SK-N-SH (cell line): ENCODE data around the gene SAMD4B. TPM values are rescaled to one million over a fixed set of nuclear protein-coding genes. Genes with fewer than 3 reads are reported as not detected.
"Not testable (repeated sequence)": the region's sequence is repeated elsewhere in the genome, so short reads cannot be mapped to it uniquely, and the experiment has no call there.

Source experiments
- CTCF ChIA-PET: fragments of 300-600, 350-600 bp; formaldehyde crosslinking; extraction: SDS; loops from one replicate; lab custom pipeline; 2021; lab: Yijun Ruan, JAX
- POLR2A ChIA-PET: fragments of 350-600 bp; sonication (Branson Sonifier 250); formaldehyde crosslinking; extraction: SDS; loops from one replicate; lab custom pipeline; 2020; ENCODE audit warnings: antibody characterized with exemption, inconsistent platforms; lab: Yijun Ruan, JAX
- DNase-seq: peaks from one replicate; pipeline ENCODE4 v3.0.0; 2012
- H2AFZ ChIP-seq: fragments of 200-600 bp; sonication (generic); 2 replicates; pipeline ENCODE4 v1.8.1; 2016; ENCODE audit warnings: antibody characterized with exemption, mild to moderate bottlenecking, low read depth
- H3F3A ChIP-seq: fragments of 200-600 bp; sonication (generic); replicated peaks from 2 replicates; pipeline ENCODE3; 2016; ENCODE audit warnings: antibody characterized with exemption, mild to moderate bottlenecking; ENCODE audit not compliant: insufficient read depth
- H3K27ac ChIP-seq, 2 experiments: fragments of 200-500 bp in 1 of 2; fragments of 200-600 bp in 1 of 2; sonication (Bioruptor generic) in 1 of 2; sonication (generic), shearing (Covaris generic) in 1 of 2; 2 replicates each; pipeline versions ENCODE4 v1.5.1 to v1.6.1; 2014 to 2016; ENCODE audit warnings: low read depth in 2 of 2, inconsistent platforms in 1 of 2, low read length in 1 of 2, mild to moderate bottlenecking in 1 of 2, mixed read lengths in 1 of 2
- H3K27me3 ChIP-seq: fragments of 200-600 bp; sonication (generic), shearing (Covaris generic); 2 replicates; pipeline ENCODE4 v1.6.1; 2016; ENCODE audit warnings: mixed run types; ENCODE audit not compliant: insufficient read depth
- H3K36me3 ChIP-seq, 2 experiments: fragments of 200-500 bp in 1 of 2; fragments of 200-600 bp in 1 of 2; sonication (Bioruptor generic) in 1 of 2; sonication (generic) in 1 of 2; replicated peaks in 1 of 2; 2 replicates each; pipeline versions ENCODE3 to v1.5.1; 2014 to 2016; ENCODE audit warnings: low read length in 1 of 2, mild to moderate bottlenecking in 1 of 2; ENCODE audit not compliant: insufficient read depth in 2 of 2, control insufficient read depth in 1 of 2
- H3K4me1 ChIP-seq, 2 experiments: fragments of 200-500 bp in 1 of 2; fragments of 200-600 bp in 1 of 2; sonication (Bioruptor generic) in 1 of 2; sonication (generic), shearing (Covaris generic) in 1 of 2; 2 replicates each; pipeline versions ENCODE4 v1.5.1 to v1.6.1; 2014 to 2016; ENCODE audit warnings: low read depth in 1 of 2, low read length in 1 of 2, mixed run types in 1 of 2; ENCODE audit not compliant: insufficient read depth in 2 of 2, control insufficient read depth in 1 of 2
- H3K4me2 ChIP-seq: fragments of 200-600 bp; sonication (generic), shearing (Covaris generic); 2 replicates; pipeline ENCODE4 v1.6.1; 2017; ENCODE audit warnings: mixed run types
- H3K4me3 ChIP-seq, 2 experiments: fragments of 200-500 bp in 1 of 2; fragments of 200-600 bp in 1 of 2; sonication (Bioruptor generic) in 1 of 2; sonication (generic), shearing (Covaris generic) in 1 of 2; 2 replicates each; pipeline versions ENCODE4 v1.5.1 to v1.8.1; 2014 to 2016; ENCODE audit warnings: low read depth in 2 of 2, inconsistent platforms in 1 of 2, low read length in 1 of 2, mild to moderate bottlenecking in 1 of 2, mixed read lengths in 1 of 2, moderate library complexity in 1 of 2
- H3K79me2 ChIP-seq: fragments of 200-600 bp; sonication (generic); 2 replicates; pipeline ENCODE4 v1.8.1; 2017; ENCODE audit warnings: mild to moderate bottlenecking; ENCODE audit not compliant: insufficient read depth
- H3K9ac ChIP-seq: fragments of 200-600 bp; sonication (generic); 2 replicates; pipeline ENCODE4 v1.6.1; 2017; ENCODE audit warnings: mixed run types
- H3K9me2 ChIP-seq: fragments of 200-600 bp; sonication (generic); 2 replicates; pipeline ENCODE4 v1.6.1; 2017; ENCODE audit warnings: mixed run types
- H3K9me3 ChIP-seq: fragments of 200-600 bp; sonication (generic); 2 replicates; pipeline ENCODE4 v1.6.1; 2017; ENCODE audit warnings: mixed run types, mild to moderate bottlenecking, moderate library complexity
- H4K20me1 ChIP-seq: fragments of 200-600 bp; sonication (generic); 2 replicates; pipeline ENCODE4 v1.6.1; 2017; ENCODE audit warnings: mild to moderate bottlenecking, mixed run types; ENCODE audit not compliant: insufficient read depth
- ELF1 ChIP-seq: IDR thresholded peaks from 2 replicates; pipeline ENCODE4 v1.4.0; 2012
- EP300 ChIP-seq, 2 experiments: IDR thresholded peaks; 2 replicates each; pipeline versions ENCODE4 v1.4.0 to v1.6.1; 2012; ENCODE audit warnings: borderline replicate concordance in 1 of 2, low read depth in 1 of 2, low read length in 1 of 2
- FOSL2 ChIP-seq: IDR thresholded peaks from 2 replicates; pipeline ENCODE4 v1.4.0; 2012; ENCODE audit warnings: low read depth, mild to moderate bottlenecking, moderate library complexity, borderline replicate concordance
- GATA2 ChIP-seq: sonication (generic); formaldehyde crosslinking; IDR thresholded peaks from 2 replicates; pipeline ENCODE4 v1.5.0; 2020; ENCODE audit warnings: mild to moderate bottlenecking, missing genetic modification reagents
- JUND ChIP-seq: IDR thresholded peaks from 2 replicates; pipeline ENCODE4 v1.4.0; 2012
- MEF2A ChIP-seq: IDR thresholded peaks from 2 replicates; pipeline ENCODE4 v1.4.0; 2012; ENCODE audit warnings: low read depth, borderline replicate concordance
- NRF1 ChIP-seq: IDR thresholded peaks from 2 replicates; pipeline ENCODE4 v1.6.1; 2012; ENCODE audit warnings: low read depth, mild to moderate bottlenecking, low read length
- POLR2AphosphoS5 ChIP-seq: IDR thresholded peaks from 2 replicates; pipeline ENCODE4 v1.6.1; 2012; ENCODE audit warnings: low read depth, low read length
- RAD21 ChIP-seq: IDR thresholded peaks from 2 replicates; pipeline ENCODE4 v1.6.1; 2012; ENCODE audit warnings: mild to moderate bottlenecking, low read length
- SIN3A ChIP-seq: IDR thresholded peaks from 2 replicates; pipeline ENCODE4 v1.6.1; 2012; ENCODE audit warnings: low read depth, mild to moderate bottlenecking, low read length, moderate library complexity, borderline replicate concordance
- SMC3 ChIP-seq: IDR thresholded peaks from 2 replicates; pipeline ENCODE4 v1.6.1; 2012; ENCODE audit warnings: low read depth, low read length, improper control_type of control experiment
- TAF1 ChIP-seq: IDR thresholded peaks from 2 replicates; pipeline ENCODE4 v1.6.1; 2012; ENCODE audit warnings: low read depth, mild to moderate bottlenecking, low read length, moderate library complexity, borderline replicate concordance
- TCF12 ChIP-seq: IDR thresholded peaks from 2 replicates; pipeline ENCODE4 v1.4.0; 2012
- TEAD4 ChIP-seq: IDR thresholded peaks from 2 replicates; pipeline ENCODE4 v1.4.0; 2012; ENCODE audit warnings: mild to moderate bottlenecking, borderline replicate concordance; ENCODE audit not compliant: insufficient read depth
- YY1 ChIP-seq: IDR thresholded peaks from 2 replicates; pipeline ENCODE4 v1.4.0; 2012; ENCODE audit warnings: low read depth, mild to moderate bottlenecking
- WGBS: methylation state at CpG from one replicate; pipeline ENCODE4 v1.1.6; 2017; ENCODE audit warnings: low lambda C conversion rate; 5-methylcytosine and 5-hydroxymethylcytosine counted together
- polyA plus RNA-seq, 3 experiments: library from polyadenylated mRNA; depleted of rRNA; stranded (reverse); fragments of >200 nt; gene quantifications; 2 replicates each; pipeline ENCODE4 v1.2.3, GENCODE V29; 2012
- TF ChIP-seq, protein P1 (sequence below): IDR thresholded peaks from 2 replicates; pipeline ENCODE4 v1.4.0; 2012; ENCODE audit warnings: low read depth, borderline replicate concordance
- TF ChIP-seq, protein P2 (sequence below): fragments of 150-350 bp; IDR thresholded peaks from 2 replicates; pipeline ENCODE4 v1.6.1; 2017; ENCODE audit warnings: antibody characterized with exemption, low read length, low read depth, borderline replicate concordance
- TF ChIP-seq, protein P3 (sequence below): IDR thresholded peaks from 2 replicates; pipeline ENCODE4; 2012
- TF ChIP-seq, protein P4 (sequence below): fragments of 200-600 bp; sonication (generic); IDR thresholded peaks from 2 replicates; pipeline ENCODE4 v1.6.1; 2017; ENCODE audit warnings: antibody characterized with exemption, mild to moderate bottlenecking, moderate library complexity

The SAMD4B gene
- polyA plus RNA-seq, 1 of the 3 experiments (the other 2 are of a cell fraction), result 83.0 TPM

DNA sequence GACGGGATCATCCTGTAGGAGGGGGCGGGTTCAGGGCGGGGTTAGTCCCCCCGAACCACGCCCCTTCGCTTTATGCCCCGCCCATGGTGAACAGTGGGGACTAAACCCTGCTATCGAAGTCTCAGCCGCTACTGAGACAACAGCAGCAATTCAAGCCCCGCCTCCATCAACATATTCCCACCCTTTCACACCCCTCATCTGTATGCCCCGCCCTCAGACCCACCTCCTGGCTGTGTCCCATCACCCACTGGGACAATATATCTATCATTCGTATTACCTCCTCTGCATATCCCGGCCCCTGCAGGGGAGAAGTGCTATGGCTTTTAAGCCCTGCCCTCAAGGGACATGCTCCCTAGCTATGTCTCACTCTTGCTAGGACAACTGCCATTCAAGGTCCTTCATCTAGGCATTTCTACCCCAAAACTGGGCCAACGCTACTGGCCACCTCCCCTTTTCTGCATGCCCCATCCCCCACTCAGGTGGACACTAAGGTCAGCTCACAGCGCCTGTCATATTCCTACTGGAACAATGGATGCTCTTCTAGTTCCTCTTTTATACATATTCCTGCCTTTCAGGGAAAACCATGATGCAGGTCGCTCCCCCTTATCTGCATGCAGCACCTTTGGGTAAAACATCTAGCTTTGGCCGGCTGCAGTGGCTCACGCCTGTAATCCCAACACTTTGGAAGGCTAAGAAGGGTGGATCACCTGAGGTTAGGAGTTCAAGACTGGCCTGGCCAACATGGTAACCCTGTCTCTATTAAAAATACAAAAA is 33.5 kb upstream of the SAMD4B start:
- POLR2A ChIA-PET, result no interaction called here
- H2AFZ ChIP-seq, result no peak overlapping the region
- no peak overlapping the region for H3K9ac ChIP-seq
- no peaks in the 10 kb centered on the region for H3K79me2 ChIP-seq
- H4K20me1 ChIP-seq, result no peaks in the 10 kb centered on the region
- no peak for TF ChIP-seq JUND
- no peak for TF ChIP-seq MEF2A
- TF ChIP-seq ELF1, result no peak
- no peak for TF ChIP-seq YY1
- no peak for TF ChIP-seq EP300 (IDR thresholded peaks at IDR 0.05; ENCODE audit: borderline replicate concordance in 1 of 2, low read depth in 1 of 2, low read length in 1 of 2)
- TF ChIP-seq, protein P1, sequence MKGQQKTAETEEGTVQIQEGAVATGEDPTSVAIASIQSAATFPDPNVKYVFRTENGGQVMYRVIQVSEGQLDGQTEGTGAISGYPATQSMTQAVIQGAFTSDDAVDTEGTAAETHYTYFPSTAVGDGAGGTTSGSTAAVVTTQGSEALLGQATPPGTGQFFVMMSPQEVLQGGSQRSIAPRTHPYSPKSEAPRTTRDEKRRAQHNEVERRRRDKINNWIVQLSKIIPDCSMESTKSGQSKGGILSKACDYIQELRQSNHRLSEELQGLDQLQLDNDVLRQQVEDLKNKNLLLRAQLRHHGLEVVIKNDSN, result no peak
- TF ChIP-seq, protein P2, sequence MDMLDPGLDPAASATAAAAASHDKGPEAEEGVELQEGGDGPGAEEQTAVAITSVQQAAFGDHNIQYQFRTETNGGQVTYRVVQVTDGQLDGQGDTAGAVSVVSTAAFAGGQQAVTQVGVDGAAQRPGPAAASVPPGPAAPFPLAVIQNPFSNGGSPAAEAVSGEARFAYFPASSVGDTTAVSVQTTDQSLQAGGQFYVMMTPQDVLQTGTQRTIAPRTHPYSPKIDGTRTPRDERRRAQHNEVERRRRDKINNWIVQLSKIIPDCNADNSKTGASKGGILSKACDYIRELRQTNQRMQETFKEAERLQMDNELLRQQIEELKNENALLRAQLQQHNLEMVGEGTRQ, result no peak
- no peak for TF ChIP-seq SIN3A
- TF ChIP-seq TEAD4, result no peak
- TF ChIP-seq FOSL2, result no peak
- TF ChIP-seq, protein P3, sequence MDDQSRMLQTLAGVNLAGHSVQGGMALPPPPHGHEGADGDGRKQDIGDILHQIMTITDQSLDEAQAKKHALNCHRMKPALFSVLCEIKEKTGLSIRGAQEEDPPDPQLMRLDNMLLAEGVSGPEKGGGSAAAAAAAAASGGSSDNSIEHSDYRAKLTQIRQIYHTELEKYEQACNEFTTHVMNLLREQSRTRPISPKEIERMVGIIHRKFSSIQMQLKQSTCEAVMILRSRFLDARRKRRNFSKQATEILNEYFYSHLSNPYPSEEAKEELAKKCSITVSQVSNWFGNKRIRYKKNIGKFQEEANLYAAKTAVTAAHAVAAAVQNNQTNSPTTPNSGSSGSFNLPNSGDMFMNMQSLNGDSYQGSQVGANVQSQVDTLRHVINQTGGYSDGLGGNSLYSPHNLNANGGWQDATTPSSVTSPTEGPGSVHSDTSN, result no peak
- TF ChIP-seq, protein P4, sequence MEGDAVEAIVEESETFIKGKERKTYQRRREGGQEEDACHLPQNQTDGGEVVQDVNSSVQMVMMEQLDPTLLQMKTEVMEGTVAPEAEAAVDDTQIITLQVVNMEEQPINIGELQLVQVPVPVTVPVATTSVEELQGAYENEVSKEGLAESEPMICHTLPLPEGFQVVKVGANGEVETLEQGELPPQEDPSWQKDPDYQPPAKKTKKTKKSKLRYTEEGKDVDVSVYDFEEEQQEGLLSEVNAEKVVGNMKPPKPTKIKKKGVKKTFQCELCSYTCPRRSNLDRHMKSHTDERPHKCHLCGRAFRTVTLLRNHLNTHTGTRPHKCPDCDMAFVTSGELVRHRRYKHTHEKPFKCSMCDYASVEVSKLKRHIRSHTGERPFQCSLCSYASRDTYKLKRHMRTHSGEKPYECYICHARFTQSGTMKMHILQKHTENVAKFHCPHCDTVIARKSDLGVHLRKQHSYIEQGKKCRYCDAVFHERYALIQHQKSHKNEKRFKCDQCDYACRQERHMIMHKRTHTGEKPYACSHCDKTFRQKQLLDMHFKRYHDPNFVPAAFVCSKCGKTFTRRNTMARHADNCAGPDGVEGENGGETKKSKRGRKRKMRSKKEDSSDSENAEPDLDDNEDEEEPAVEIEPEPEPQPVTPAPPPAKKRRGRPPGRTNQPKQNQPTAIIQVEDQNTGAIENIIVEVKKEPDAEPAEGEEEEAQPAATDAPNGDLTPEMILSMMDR, result no peak
- no peak for TF ChIP-seq SMC3
- TF ChIP-seq NRF1, result no peak
- no peak for TF ChIP-seq RAD21
- TF ChIP-seq TAF1, result no peak
- no peak for TF ChIP-seq POLR2AphosphoS5
- TF ChIP-seq GATA2 (CRISPR knock-in tag), result no peak
- TF ChIP-seq TCF12, result no peak
- no peaks in the 10 kb centered on the region for H3K4me1 ChIP-seq
- no peaks in the 10 kb centered on the region for H3F3A ChIP-seq
- H3K9me3 ChIP-seq, result no peaks in the 10 kb centered on the region
- H3K27ac ChIP-seq, result no peak overlapping the region
- no peaks in the 10 kb centered on the region for H3K9me2 ChIP-seq
- peak; percentile 58 for DNase-seq
- no peaks in the 10 kb centered on the region for H3K27me3 ChIP-seq
- H3K4me2 ChIP-seq, result no peak overlapping the region
- CTCF ChIA-PET, result no interaction called here
- peaks cover 0 to 2% of the 10 kb centered on the region in 2 experiments for H3K36me3 ChIP-seq
- 90% methylated on average over 18 of the region's 18 CpGs for WGBS
- no peak overlapping the region for H3K4me3 ChIP-seq

DNA sequence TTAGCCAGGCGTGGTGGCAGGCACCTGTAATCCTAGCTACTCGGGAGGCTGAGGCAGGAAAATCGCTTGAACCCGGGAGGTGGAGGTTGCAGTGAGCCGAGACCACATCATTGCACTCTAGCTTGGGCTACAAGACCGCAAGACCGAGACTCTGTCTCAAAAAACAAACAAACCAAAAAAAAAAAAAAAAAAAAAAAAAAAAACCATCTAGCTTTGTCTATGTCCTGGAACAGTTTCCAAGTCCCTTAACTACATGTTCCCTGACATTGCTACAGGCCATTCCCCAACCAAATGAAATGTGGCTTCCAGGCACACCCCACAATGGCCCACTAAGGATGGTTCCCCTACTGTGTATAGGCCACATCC is 32.9 kb upstream of the SAMD4B start:
- H3K27me3 ChIP-seq, DNase-seq, H3K4me3 ChIP-seq, H3K9me3 ChIP-seq, CTCF ChIA-PET, H3K4me2 ChIP-seq, H3K9me2 ChIP-seq, H3K36me3 ChIP-seq, POLR2A ChIA-PET, H3K79me2 ChIP-seq, H2AFZ ChIP-seq, H3F3A ChIP-seq, H3K4me1 ChIP-seq, H4K20me1 ChIP-seq, H3K9ac ChIP-seq, H3K27ac ChIP-seq: not testable (repeated sequence)
- WGBS, result 86% methylated on average over 7 of the region's 7 CpGs
